ENCODE data around the gene IQSEC1.

Gene IQSEC1

GRCh38 chr3:12886106-12886679 is 187.0 kb downstream of the IQSEC1 start:
- H3K36me3 ChIP-seq (ENCODE audit: control insufficient read depth, insufficient read depth, low read length) = no peaks in the 10 kb centered on the region
- no peak overlapping the region for H3K4me2 ChIP-seq (ENCODE audit: low read length)
- no peak overlapping the region for H2AFZ ChIP-seq
- H3K4me3 ChIP-seq (ENCODE audit: low read depth, low read length) = no peak overlapping the region
- H3K27ac ChIP-seq = no peak overlapping the region
- peaks cover 2% of the 10 kb centered on the region for H3K4me1 ChIP-seq
- no peaks in the 10 kb centered on the region for H3K27me3 ChIP-seq (ENCODE audit: control insufficient read depth, insufficient read depth, low read length)
- H3K9ac ChIP-seq = no peak overlapping the region
- H3K79me2 ChIP-seq = no peaks in the 10 kb centered on the region
- H3K9me3 ChIP-seq (ENCODE audit: control insufficient read depth, low read length) = no peaks in the 10 kb centered on the region
- TF ChIP-seq CTCF (IDR thresholded peaks at IDR 0.05) = no peak

GRCh38 chr3:12885583-12885930 is 187.7 kb downstream of the IQSEC1 start:
- Histone ChIP-seq H3K9me3 (ENCODE audit: control insufficient read depth, low read length) (no peaks in the 10 kb centered on the region), H3K4me1 (peaks cover 2% of the 10 kb centered on the region), H3K27me3 (ENCODE audit: control insufficient read depth, insufficient read depth, low read length) (no peaks in the 10 kb centered on the region), H3K79me2 (no peaks in the 10 kb centered on the region), H3K27ac (no peak overlapping the region), H3K36me3 (ENCODE audit: control insufficient read depth, insufficient read depth, low read length) (no peaks in the 10 kb centered on the region), H2AFZ (no peak overlapping the region), H3K4me3 (ENCODE audit: low read depth, low read length) (no peak overlapping the region), H3K9ac (no peak overlapping the region), H3K4me2 (ENCODE audit: low read length) (no peak overlapping the region)
- no peak for TF ChIP-seq CTCF (IDR thresholded peaks at IDR 0.05)

DNA sequence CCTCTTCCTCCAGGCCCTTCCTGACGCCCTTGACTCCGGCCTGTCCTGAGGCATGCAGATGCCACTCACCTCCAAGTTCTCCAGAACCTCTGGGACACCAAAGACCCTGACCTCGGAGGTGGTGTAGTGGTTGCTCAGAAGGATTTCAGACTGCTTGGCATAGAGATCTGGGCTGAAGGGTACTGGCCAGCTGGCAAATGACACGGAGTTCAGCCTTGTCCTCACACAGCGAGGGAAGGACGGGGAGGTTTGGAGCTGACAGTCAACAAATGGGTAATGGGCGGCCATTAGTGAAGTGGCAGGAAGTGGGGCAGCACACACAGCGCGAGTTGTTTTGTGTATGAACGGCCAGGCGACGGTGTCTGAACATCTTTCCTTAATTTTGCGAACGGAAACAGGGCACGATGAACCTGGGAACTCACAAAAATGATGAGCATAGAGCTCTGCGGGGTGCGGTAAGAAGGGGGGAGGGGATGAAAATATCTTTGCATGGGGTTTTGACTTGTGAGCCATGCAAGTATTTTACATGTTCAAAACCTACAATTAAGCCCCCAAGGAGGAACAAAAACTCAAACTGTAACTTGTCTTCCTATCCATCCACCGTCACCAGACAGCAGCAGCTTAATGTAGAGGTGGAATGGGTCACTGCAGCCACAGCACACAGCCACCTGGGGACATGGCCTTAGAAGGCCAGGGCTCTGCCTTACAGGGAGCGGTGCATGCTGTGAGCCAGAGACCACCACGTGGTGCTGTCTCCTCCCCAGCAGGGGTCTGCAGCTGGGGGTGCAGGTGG is 188.2 kb downstream of the IQSEC1 start:
- no peak overlapping the region for H3K27ac ChIP-seq
- H2AFZ ChIP-seq = no peak overlapping the region
- no peaks in the 10 kb centered on the region for H3K9me3 ChIP-seq (ENCODE audit: control insufficient read depth, low read length)
- H3K27me3 ChIP-seq (ENCODE audit: control insufficient read depth, insufficient read depth, low read length) = no peaks in the 10 kb centered on the region
- no peak overlapping the region for H3K9ac ChIP-seq
- peaks cover 2% of the 10 kb centered on the region for H3K4me1 ChIP-seq
- no peak overlapping the region for H3K4me3 ChIP-seq (ENCODE audit: low read depth, low read length)
- H3K36me3 ChIP-seq (ENCODE audit: control insufficient read depth, insufficient read depth, low read length) = no peaks in the 10 kb centered on the region
- no peak overlapping the region for H3K4me2 ChIP-seq (ENCODE audit: low read length)
- H3K79me2 ChIP-seq = no peaks in the 10 kb centered on the region
- no peak for TF ChIP-seq CTCF (IDR thresholded peaks at IDR 0.05)

DNA sequence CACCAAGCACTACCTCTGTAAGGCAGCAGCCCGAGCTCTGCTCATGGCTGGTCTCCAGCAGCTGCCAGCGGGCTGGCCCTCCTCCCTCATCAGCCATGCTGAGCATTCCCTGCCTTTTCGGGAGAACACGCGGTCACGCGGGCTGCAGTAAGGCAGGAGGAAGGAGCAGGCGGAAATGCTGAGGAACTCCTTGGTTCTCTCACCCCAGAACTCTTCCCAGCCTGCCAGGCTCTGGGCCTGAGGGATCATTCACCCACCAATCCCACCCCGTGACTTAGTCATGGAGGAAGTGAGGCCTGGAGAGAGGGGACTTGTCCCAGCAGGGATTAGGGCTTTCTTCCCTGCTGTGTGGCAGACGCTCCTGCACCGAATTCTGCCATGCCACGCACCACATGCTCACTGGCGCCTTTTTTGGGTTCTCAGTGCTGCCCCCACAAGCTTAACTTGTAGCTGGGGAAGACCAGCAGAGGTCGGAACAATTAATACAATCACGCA is 189.0 kb downstream of the IQSEC1 start:
- Histone ChIP-seq H3K4me1 (peaks cover 2% of the 10 kb centered on the region), H3K9ac (no peak overlapping the region), H3K4me2 (ENCODE audit: low read length) (no peak overlapping the region), H2AFZ (peak overlapping the region; percentile 67), H3K79me2 (no peaks in the 10 kb centered on the region), H3K36me3 (ENCODE audit: control insufficient read depth, insufficient read depth, low read length) (no peaks in the 10 kb centered on the region), H3K27me3 (ENCODE audit: control insufficient read depth, insufficient read depth, low read length) (no peaks in the 10 kb centered on the region), H3K9me3 (ENCODE audit: control insufficient read depth, low read length) (no peaks in the 10 kb centered on the region), H3K27ac (no peak overlapping the region), H3K4me3 (ENCODE audit: low read depth, low read length) (no peak overlapping the region)
- TF ChIP-seq CTCF (IDR thresholded peaks at IDR 0.05) = no peak

Measured in parathyroid adenoma (tissue), 2 donors.